ENCODE measurements around the gene GFOD1.

GRCh38 chr6:13425943-13426931 is 61.2 kb downstream of the GFOD1 start:
- TF ChIP-seq NFRKB (IDR thresholded peaks at IDR 0.05) (no peak), SUZ12 (IDR thresholded peaks at IDR 0.05) (no peak)
